A673 (cell line): ENCODE measurements around the gene CYP4F2.

Experiments
- CTCF ChIP-seq: fragments of 300-800, 200-600 bp; sonication (generic); conservative IDR thresholded peaks from 2 replicates; pipeline ENCODE4 v1.5.1; 2017; ENCODE audit warnings: low read depth, mild to moderate bottlenecking, antibody characterized with exemption, low read length, moderate library complexity, mixed read lengths
- EZH2 ChIP-seq: fragments of 200-600 bp; sonication (generic); IDR thresholded peaks from 2 replicates; pipeline ENCODE4 v1.6.1; 2017; ENCODE audit warnings: borderline replicate concordance, low read depth, mild to moderate bottlenecking, mixed read lengths, antibody characterized with exemption, low read length; ENCODE audit not compliant: poor library complexity, severe bottlenecking

DNA sequence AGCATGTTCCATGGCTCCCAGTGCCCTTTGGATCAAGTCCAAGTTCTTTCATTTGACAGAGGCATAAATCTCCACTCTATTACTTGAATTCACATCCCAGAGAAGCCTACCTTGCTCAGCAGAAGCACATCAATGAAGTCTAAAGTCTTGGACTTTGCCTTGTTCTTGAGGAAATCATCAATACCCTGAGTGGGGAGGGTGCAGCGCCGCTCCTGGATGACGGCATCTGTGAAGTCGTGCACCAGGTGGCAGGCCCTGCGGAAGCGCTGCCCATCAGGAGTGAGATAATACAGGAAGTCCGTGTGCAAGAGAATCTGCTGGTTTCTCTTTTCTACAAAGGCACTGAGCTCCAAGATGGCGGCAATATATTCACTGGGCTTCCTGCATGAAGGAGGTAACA is 25.8 kb upstream of the CYP4F2 start:
- TF ChIP-seq CTCF (no peak), EZH2 (no peak)
